Prostate gland (tissue), 2 donors: ENCODE data around the gene TRIM7. TPM values are rescaled to one million over a fixed set of nuclear protein-coding genes. Genes with fewer than 3 reads are reported as not detected.

Source experiments
- DNase-seq: peaks from one replicate; pipeline ENCODE4 v3.0.0-alpha.2; 2019; ENCODE audit warnings: low spot score
- H3K27ac ChIP-seq, 2 donors: fragments of 200-600 bp; sonication (generic); 2 replicates each; pipeline ENCODE4 v1.5.1; 2017 to 2019
- H3K27me3 ChIP-seq: fragments of 200-600 bp; sonication (generic); replicated peaks from 2 replicates; pipeline ENCODE4 v1.5.1; 2019; ENCODE audit not compliant: insufficient read depth
- H3K36me3 ChIP-seq, 2 donors: fragments of 200-600 bp; sonication (generic); 1 replicate in 1 of 2; 2 replicates in 1 of 2; pipeline versions ENCODE4 v1.5.1 to v1.8.1; 2017 to 2019
- H3K4me1 ChIP-seq: fragments of 200-600 bp; sonication (generic); replicated peaks from 2 replicates; pipeline ENCODE4 v1.5.1; 2019
- H3K4me3 ChIP-seq, 2 donors: fragments of 200-600 bp; sonication (generic); 2 replicates each; pipeline ENCODE4 v1.5.1; 2017 to 2019
- H3K9me3 ChIP-seq: fragments of 200-600 bp; sonication (generic); 2 replicates; pipeline ENCODE4 v1.5.1; 2017
- POLR2A ChIP-seq: fragments of 450-650 bp; IDR thresholded peaks from one replicate; pipeline ENCODE4 v1.6.1; 2016; ENCODE audit warnings: antibody characterized with exemption, mild to moderate bottlenecking
- POLR2AphosphoS5 ChIP-seq: sonication (generic); formaldehyde crosslinking; IDR thresholded peaks from one replicate; pipeline ENCODE4 v1.6.1; 2017; ENCODE audit warnings: antibody characterized with exemption
- WGBS: methylation state at CpG from one replicate; pipeline ENCODE4 v1.1.5; 2018; 5-methylcytosine and 5-hydroxymethylcytosine counted together
- intact Hi-C: fragments of 100-400 bp; cut with DNase I; formaldehyde crosslinking; loops from one replicate; pipeline ENCODE4 v1.14.2; 2022
- total RNA-seq, 2 donors: library from RNA; depleted of rRNA; stranded (reverse); fragments of >200 nt; gene quantifications; one replicate each; pipeline ENCODE4 v1.1.0, GENCODE V29; 2016
- TF ChIP-seq, protein P1 (sequence below), 4 experiments: fragments of 200-600 bp in 2 of 4; fragments of 450-650 bp in 2 of 4; sonication (generic) in 2 of 4; IDR thresholded peaks; 1 replicate in 3 of 4; 2 replicates in 1 of 4; pipeline ENCODE4 v1.5.1; 2016 to 2019; ENCODE audit warnings: antibody characterized with exemption in 4 of 4, mild to moderate bottlenecking in 2 of 4, moderate library complexity in 2 of 4

TRIM7 gene
- total RNA-seq, 2 donors from 2014 or later: 4.5 to 6.4 TPM

DNA sequence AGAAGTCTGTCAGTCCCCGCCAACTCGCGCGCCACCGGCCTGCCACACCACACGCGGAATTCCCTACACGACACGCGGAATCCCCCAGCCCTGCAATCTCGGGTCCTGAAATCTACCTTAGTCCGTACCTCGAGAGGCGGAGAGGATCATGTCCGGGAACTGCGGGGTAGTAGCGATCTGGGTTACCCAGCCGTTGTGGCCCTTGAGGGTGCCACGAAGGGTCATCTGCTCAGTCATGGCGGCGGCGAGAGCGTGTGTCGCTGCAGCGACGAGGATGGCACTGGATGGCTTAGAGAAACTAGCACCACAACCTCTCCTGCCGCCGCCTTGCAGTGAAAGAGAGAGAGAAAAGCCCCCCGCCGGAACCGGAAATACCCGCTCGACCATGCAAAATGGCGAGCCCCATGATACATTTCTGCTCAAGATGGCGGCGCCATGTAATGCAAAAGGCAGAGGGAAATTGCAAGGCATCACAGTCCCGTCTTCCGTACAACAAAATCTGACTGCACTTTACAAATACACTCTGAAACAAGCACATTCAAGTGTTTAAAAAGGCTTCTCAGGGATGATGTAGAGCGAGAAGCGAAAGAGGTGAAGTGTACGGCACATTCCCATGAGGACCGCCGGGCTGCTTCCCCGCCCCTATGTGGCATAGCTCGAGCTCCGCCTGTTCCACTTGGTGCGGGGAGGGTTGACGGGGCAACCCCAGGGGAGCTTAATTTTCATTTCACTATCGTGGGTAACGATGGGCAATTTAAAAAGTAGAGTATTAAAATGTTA, 38.8 kb upstream of the TRIM7 start, which contains the start of gene RACK1:
Gene RACK1 (minus strand): TSS at position 343 of the 780 bp plus-strand sequence. CDS start 106 bp downstream, at position 237.
- WGBS: 1% methylated on average over 50 of the region's 50 CpGs
- peak within 1 kb of the TSS; percentile 57 to 67 for H3K4me3 ChIP-seq
- TF ChIP-seq, protein P1, sequence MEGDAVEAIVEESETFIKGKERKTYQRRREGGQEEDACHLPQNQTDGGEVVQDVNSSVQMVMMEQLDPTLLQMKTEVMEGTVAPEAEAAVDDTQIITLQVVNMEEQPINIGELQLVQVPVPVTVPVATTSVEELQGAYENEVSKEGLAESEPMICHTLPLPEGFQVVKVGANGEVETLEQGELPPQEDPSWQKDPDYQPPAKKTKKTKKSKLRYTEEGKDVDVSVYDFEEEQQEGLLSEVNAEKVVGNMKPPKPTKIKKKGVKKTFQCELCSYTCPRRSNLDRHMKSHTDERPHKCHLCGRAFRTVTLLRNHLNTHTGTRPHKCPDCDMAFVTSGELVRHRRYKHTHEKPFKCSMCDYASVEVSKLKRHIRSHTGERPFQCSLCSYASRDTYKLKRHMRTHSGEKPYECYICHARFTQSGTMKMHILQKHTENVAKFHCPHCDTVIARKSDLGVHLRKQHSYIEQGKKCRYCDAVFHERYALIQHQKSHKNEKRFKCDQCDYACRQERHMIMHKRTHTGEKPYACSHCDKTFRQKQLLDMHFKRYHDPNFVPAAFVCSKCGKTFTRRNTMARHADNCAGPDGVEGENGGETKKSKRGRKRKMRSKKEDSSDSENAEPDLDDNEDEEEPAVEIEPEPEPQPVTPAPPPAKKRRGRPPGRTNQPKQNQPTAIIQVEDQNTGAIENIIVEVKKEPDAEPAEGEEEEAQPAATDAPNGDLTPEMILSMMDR (IDR thresholded peaks at IDR 0.05): no peak
- TF ChIP-seq POLR2A (peak; percentile 30), POLR2AphosphoS5 (peak; percentile 83)
- H3K9me3 ChIP-seq: no peaks in the 10 kb centered on the region
- H3K4me1 ChIP-seq: peaks cover 13% of the 10 kb centered on the region
- peaks cover 5 to 25% of the 10 kb centered on the region in 2 donors for H3K36me3 ChIP-seq
- H3K27ac ChIP-seq: peak within 1 kb of the TSS; percentile 77 to 92
- intact Hi-C loops: loop anchor here (2.0 to 10.0 kb wide), 3 partner anchors 21 to 439 kb away; partner anchors contain the start of genes MGAT1, TRIM41 and ZFP62
- no peaks in the 10 kb centered on the region for H3K27me3 ChIP-seq
- DNase-seq: peak; percentile 88

DNA sequence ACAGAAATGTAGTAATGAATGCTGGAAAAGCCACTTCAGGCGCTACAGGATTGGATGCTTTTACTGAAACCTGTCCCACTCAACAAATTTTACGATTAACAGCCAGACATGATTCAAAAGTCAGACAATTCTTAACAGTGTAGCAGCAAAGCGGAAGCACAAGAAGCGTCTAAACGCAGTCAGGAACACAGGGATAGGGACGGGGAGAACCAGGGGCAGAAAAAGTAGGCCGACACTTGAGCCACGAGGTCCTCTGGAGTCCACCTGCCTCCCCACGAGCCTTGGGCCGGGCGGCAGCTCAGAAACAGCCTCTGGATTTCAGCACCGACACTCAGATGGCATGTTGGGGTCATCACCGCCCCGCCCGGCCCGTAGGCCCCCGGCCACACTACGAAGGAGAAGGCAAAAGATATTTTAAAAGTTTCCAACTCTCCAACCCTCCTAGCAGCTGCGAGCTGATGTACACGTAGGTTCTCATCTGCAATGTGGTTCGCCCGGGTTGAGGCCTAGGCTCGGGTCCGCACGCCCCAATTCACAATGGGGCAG, 38.1 kb upstream of the TRIM7 start:
- TF ChIP-seq POLR2A: no peak
- no peak for TF ChIP-seq POLR2AphosphoS5
- TF ChIP-seq, protein P1 (IDR thresholded peaks at IDR 0.05): no peak
- no peaks in the 10 kb centered on the region for H3K9me3 ChIP-seq
- H3K27me3 ChIP-seq: no peaks in the 10 kb centered on the region
- peaks cover 9 to 31% of the 10 kb centered on the region in 2 donors for H3K36me3 ChIP-seq
- H3K4me3 ChIP-seq: peak overlapping the region; percentile 57 to 67
- WGBS: 0% methylated on average over 25 of the region's 25 CpGs
- peaks cover 8% of the 10 kb centered on the region for H3K4me1 ChIP-seq
- H3K27ac ChIP-seq: peak overlapping the region; percentile 77 to 92
- no peak for DNase-seq
- intact Hi-C loops: loop anchor here (2.0 to 10.0 kb wide), 3 partner anchors 20 to 438 kb away; partner anchors contain the start of genes MGAT1, TRIM41 and ZFP62

DNA sequence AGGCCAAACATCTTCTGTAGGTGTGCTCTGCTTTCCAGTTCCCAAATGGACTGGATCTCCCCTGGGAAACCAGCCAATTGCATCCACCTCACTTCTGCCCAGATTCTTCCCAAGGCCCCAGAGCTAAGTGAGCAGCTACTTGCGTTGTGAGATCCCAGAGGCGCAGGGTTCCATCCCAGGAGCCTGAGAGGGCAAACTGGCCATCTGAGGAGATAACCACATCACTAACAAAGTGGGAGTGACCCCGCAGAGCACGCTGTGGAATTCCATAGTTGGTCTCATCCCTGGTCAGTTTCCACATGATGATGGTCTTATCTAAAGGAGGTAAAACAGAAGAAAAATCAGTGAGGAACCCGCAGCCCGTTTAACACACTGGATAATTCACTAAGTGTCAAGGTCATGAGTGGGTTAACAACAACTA, 37.0 kb upstream of the TRIM7 start:
- peaks cover 8% of the 10 kb centered on the region for H3K4me1 ChIP-seq
- H3K9me3 ChIP-seq: no peaks in the 10 kb centered on the region
- WGBS: 42% methylated on average over 6 of the region's 6 CpGs
- peak overlapping the region in 1 of 2 donors; percentile 77 for H3K27ac ChIP-seq
- no peak for DNase-seq
- H3K27me3 ChIP-seq: no peaks in the 10 kb centered on the region
- intact Hi-C loops: loop anchor here (2.0 to 10.0 kb wide), 3 partner anchors 19 to 437 kb away; partner anchors contain the start of genes MGAT1, TRIM41 and ZFP62
- peak overlapping the region; percentile 57 to 67 for H3K4me3 ChIP-seq
- TF ChIP-seq, protein P1 (IDR thresholded peaks at IDR 0.05): no peak
- no peak for TF ChIP-seq POLR2AphosphoS5
- no peak for TF ChIP-seq POLR2A
- H3K36me3 ChIP-seq: peaks cover 18 to 42% of the 10 kb centered on the region in 2 donors

DNA sequence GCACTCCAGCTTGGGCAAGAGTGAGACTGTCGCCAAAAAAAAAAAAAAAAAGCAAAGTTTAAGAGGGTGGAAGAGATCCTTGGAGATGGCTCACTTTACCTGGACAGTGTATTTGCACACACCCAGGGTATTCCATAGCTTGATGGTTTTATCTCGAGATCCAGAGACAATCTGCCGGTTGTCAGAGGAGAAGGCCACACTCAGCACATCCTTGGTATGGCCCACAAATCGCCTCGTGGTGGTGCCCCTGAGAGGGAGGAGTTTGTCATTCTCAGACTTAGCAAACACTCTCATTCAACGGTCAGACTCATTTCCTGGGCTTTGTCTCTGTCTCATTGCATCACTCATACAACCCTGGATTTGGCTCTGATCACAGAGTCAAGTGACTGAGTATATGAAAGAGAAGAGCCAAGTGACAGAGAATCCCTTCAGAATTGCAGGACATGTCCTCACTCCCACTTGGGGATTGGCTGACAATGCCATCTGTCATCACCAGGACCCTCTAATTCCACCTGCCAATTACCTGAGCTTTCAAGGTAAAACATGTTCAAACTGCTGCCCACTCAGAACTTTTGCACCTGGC, 36.5 kb upstream of the TRIM7 start:
- peaks cover 8% of the 10 kb centered on the region for H3K4me1 ChIP-seq
- WGBS: 32% methylated on average over 6 of the region's 6 CpGs
- intact Hi-C loops: loop anchor here (10.0 kb wide), 2 partner anchors 377 to 437 kb away; partner anchors contain the start of genes MGAT1 and ZFP62
- H3K4me3 ChIP-seq: no peak overlapping the region
- H3K27me3 ChIP-seq: no peaks in the 10 kb centered on the region
- no peak for DNase-seq
- peak overlapping the region in 1 of 2 donors; percentile 77 for H3K27ac ChIP-seq
- peaks cover 23 to 45% of the 10 kb centered on the region in 2 donors for H3K36me3 ChIP-seq
- TF ChIP-seq, protein P1 (IDR thresholded peaks at IDR 0.05): no peak
- TF ChIP-seq POLR2AphosphoS5 (no peak), POLR2A (no peak)
- H3K9me3 ChIP-seq: no peaks in the 10 kb centered on the region
